Trophoblast cell (in vitro differentiated cells and primary cell): ENCODE measurements around the gene NDE1.

Source experiments
- DNase-seq, 2 donors: peaks; one replicate each; pipeline ENCODE4 v3.0.0-alpha.2; 2016
- H2AFZ ChIP-seq: 2 replicates; pipeline ENCODE4 v1.6.1; 2013; ENCODE audit warnings: low read length, moderate library complexity, mild to moderate bottlenecking; ENCODE audit not compliant: insufficient read depth, poor library complexity
- H2AK5ac ChIP-seq: 2 replicates; pipeline ENCODE4 v1.6.1; 2013; ENCODE audit warnings: mild to moderate bottlenecking, low read length
- H2BK120ac ChIP-seq: 2 replicates; pipeline ENCODE4 v1.6.1; 2013; ENCODE audit warnings: low read length, mild to moderate bottlenecking, moderate library complexity; ENCODE audit not compliant: insufficient read depth, poor library complexity
- H2BK12ac ChIP-seq: 2 replicates; pipeline ENCODE4 v1.6.1; 2013; ENCODE audit warnings: mild to moderate bottlenecking, low read length, moderate library complexity
- H2BK5ac ChIP-seq: 2 replicates; pipeline ENCODE4 v1.6.1; 2013; ENCODE audit warnings: low read length, low read depth, moderate library complexity, mild to moderate bottlenecking; ENCODE audit not compliant: poor library complexity
- H3K14ac ChIP-seq: 2 replicates; pipeline ENCODE4 v1.6.1; 2013; ENCODE audit warnings: mild to moderate bottlenecking, low read length
- H3K18ac ChIP-seq: 2 replicates; pipeline ENCODE4 v1.6.1; 2013; ENCODE audit warnings: mild to moderate bottlenecking, low read length
- H3K23ac ChIP-seq: 2 replicates; pipeline ENCODE4 v1.6.1; 2013; ENCODE audit warnings: low read length
- H3K27ac ChIP-seq: 2 replicates; pipeline ENCODE4 v1.5.1; 2013; ENCODE audit warnings: low read depth, mild to moderate bottlenecking, inconsistent platforms, low read length, moderate library complexity
- H3K27me3 ChIP-seq: 2 replicates; pipeline ENCODE4 v1.6.1; 2013; ENCODE audit warnings: inconsistent platforms, mild to moderate bottlenecking, low read length, moderate library complexity; ENCODE audit not compliant: insufficient read depth
- H3K36me3 ChIP-seq, 2 experiments: 1 replicate in 1 of 2; 2 replicates in 1 of 2; pipeline ENCODE4 v1.6.1; 2013; ENCODE audit warnings: low read length in 2 of 2, mild to moderate bottlenecking in 2 of 2, moderate library complexity in 1 of 2; ENCODE audit not compliant: insufficient read depth in 2 of 2, control insufficient read depth in 1 of 2
- H3K4ac ChIP-seq: 2 replicates; pipeline ENCODE4 v1.6.1; 2013; ENCODE audit warnings: low read depth, mild to moderate bottlenecking, low read length, moderate library complexity
- H3K4me1 ChIP-seq, 2 experiments: 1 replicate in 1 of 2; 2 replicates in 1 of 2; pipeline ENCODE4 v1.6.1; 2013; ENCODE audit warnings: low read length in 2 of 2, mild to moderate bottlenecking in 2 of 2, moderate library complexity in 1 of 2; ENCODE audit not compliant: insufficient read depth in 2 of 2, control insufficient read depth in 1 of 2
- H3K4me2 ChIP-seq: 2 replicates; pipeline ENCODE4 v1.6.1; 2013; ENCODE audit warnings: inconsistent platforms, mild to moderate bottlenecking, low read length, moderate library complexity
- H3K4me3 ChIP-seq: 2 replicates; pipeline ENCODE4 v1.5.1; 2013; ENCODE audit warnings: mild to moderate bottlenecking, low read depth, low read length, inconsistent platforms
- H3K79me1 ChIP-seq: one replicate; pipeline ENCODE4 v1.6.1; 2013; ENCODE audit warnings: low read length
- H3K79me2 ChIP-seq: 2 replicates; pipeline ENCODE4 v1.6.1; 2013; ENCODE audit warnings: low read length, mild to moderate bottlenecking; ENCODE audit not compliant: control insufficient read depth, insufficient read depth, poor library complexity
- H3K9ac ChIP-seq: 2 replicates; pipeline ENCODE4 v1.6.1; 2013; ENCODE audit warnings: mild to moderate bottlenecking, low read length
- H3K9me3 ChIP-seq: 2 replicates; pipeline ENCODE4 v1.6.1; 2013; ENCODE audit warnings: low read depth, mild to moderate bottlenecking, control low read depth, inconsistent platforms, low read length; ENCODE audit not compliant: insufficient read depth
- H4K12ac ChIP-seq: 2 replicates; pipeline ENCODE4 v1.6.1; 2013; ENCODE audit warnings: low read depth, mild to moderate bottlenecking, low read length, moderate library complexity
- H4K8ac ChIP-seq: 2 replicates; pipeline ENCODE4 v1.6.1; 2013; ENCODE audit warnings: low read depth, mild to moderate bottlenecking, low read length, moderate library complexity
- H4K91ac ChIP-seq: one replicate; pipeline ENCODE4 v1.6.1; 2013; ENCODE audit warnings: low read depth, mild to moderate bottlenecking, low read length, moderate library complexity
- WGBS: extraction: QIAGEN DNeasy Blood & Tissue Kit; methylation state at CpG from one replicate; pipeline ENCODE4 v1.1.7; 2013; ENCODE audit warnings: missing lambda C conversion rate; ENCODE audit not compliant: insufficient read length, insufficient coverage; ENCODE audit errors: extremely low coverage; 5-methylcytosine and 5-hydroxymethylcytosine counted together

The NDE1 gene

DNA sequence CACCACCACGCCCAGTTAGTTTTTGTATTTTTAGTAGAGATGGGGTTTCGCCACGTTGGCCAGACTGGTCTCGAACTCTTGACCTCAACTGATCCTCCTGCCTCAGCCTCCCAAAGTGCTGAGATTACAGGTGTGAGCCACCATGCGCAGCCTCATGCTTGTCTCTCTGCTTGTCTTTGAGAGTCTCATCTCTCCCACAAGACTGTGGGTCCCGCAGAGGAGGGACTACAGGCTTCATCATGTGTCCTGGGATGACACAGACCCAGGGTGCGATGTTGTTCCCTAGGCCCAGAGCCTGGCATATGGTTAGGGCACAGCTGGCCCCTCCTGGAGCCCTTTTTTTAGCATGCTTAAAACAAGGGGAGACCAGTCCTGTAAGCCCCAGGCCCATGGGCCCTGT is 101.9 kb downstream of the NDE1 start:
- Histone ChIP-seq H2AFZ (no peak overlapping the region), H2BK12ac (no peak overlapping the region), H2BK120ac (no peak overlapping the region), H3K4me2 (no peak overlapping the region), H3K4me3 (no peak overlapping the region), H3K18ac (no peak overlapping the region), H3K79me2 (no peaks in the 10 kb centered on the region), H4K8ac (no peak overlapping the region), H3K79me1 (no peaks in the 10 kb centered on the region), H2AK5ac (no peak overlapping the region), H3K27ac (no peak overlapping the region), H3K9ac (no peak overlapping the region), H3K9me3 (no peaks in the 10 kb centered on the region), H4K91ac (no peak overlapping the region), H2BK5ac (no peak overlapping the region), H3K4ac (no peak overlapping the region), H3K14ac (no peak overlapping the region), H3K23ac (no peak overlapping the region), H3K36me3 (no peaks in the 10 kb centered on the region), H4K12ac (no peak overlapping the region), H3K27me3 (no peaks in the 10 kb centered on the region), H3K4me1 (no peaks in the 10 kb centered on the region)
- no peak for DNase-seq
- no CpG with 5 or more reads among the region's 7 CpGs for WGBS

DNA sequence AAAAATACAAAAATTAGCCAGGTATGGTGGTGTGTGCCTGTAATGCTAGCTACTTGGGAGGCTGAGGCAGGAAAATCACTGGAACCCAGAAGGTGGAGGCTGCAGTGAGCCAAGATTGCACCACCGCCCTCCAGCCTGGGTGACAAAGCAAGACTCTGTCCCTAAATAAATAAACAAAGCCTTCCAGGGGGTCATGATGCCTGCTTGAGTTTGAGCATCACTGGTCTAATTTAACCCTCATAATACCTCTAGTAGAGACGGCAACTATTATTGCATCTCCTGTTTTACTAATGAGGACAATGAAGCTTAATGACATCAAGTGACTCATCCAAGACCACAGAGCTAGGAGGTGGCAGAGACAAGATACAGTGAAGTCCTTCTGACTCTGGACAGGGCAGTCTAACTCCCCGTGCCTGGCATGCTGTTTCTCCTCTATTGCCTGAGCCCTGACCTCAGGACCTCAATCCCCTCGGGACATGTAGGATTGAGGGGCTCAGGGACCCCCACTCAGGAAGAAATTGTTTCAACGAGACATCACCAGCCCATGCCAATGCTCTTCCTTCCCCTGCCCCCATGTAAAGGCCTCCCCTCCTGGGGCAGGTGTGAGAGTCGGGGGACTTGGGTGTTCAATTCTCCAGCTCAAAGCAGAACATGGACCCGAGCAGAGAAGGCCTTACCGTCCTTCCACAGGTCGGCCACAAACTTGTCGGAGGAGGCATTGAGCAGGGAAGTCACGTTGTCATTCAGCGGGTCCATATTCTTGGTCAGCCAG is 102.9 kb downstream of the NDE1 start:
- no peak overlapping the region for H2BK120ac ChIP-seq
- no peak overlapping the region for H3K27ac ChIP-seq
- H3K9me3 ChIP-seq = no peaks in the 10 kb centered on the region
- no peak overlapping the region for H2AK5ac ChIP-seq
- H2AFZ ChIP-seq = no peak overlapping the region
- H3K36me3 ChIP-seq = no peaks in the 10 kb centered on the region
- H4K91ac ChIP-seq = no peak overlapping the region
- H3K79me1 ChIP-seq = no peaks in the 10 kb centered on the region
- H3K14ac ChIP-seq = no peak overlapping the region
- no peak overlapping the region for H3K4me3 ChIP-seq
- H3K4me1 ChIP-seq = no peaks in the 10 kb centered on the region
- no peaks in the 10 kb centered on the region for H3K79me2 ChIP-seq
- H4K12ac ChIP-seq = no peak overlapping the region
- DNase-seq = no peak
- H3K9ac ChIP-seq = no peak overlapping the region
- no peak overlapping the region for H3K4me2 ChIP-seq
- no peak overlapping the region for H2BK5ac ChIP-seq
- no peaks in the 10 kb centered on the region for H3K27me3 ChIP-seq
- no peak overlapping the region for H3K4ac ChIP-seq
- H3K18ac ChIP-seq = no peak overlapping the region
- no peak overlapping the region for H3K23ac ChIP-seq
- no CpG with 5 or more reads among the region's 12 CpGs for WGBS
- H2BK12ac ChIP-seq = no peak overlapping the region
- H4K8ac ChIP-seq = no peak overlapping the region

DNA sequence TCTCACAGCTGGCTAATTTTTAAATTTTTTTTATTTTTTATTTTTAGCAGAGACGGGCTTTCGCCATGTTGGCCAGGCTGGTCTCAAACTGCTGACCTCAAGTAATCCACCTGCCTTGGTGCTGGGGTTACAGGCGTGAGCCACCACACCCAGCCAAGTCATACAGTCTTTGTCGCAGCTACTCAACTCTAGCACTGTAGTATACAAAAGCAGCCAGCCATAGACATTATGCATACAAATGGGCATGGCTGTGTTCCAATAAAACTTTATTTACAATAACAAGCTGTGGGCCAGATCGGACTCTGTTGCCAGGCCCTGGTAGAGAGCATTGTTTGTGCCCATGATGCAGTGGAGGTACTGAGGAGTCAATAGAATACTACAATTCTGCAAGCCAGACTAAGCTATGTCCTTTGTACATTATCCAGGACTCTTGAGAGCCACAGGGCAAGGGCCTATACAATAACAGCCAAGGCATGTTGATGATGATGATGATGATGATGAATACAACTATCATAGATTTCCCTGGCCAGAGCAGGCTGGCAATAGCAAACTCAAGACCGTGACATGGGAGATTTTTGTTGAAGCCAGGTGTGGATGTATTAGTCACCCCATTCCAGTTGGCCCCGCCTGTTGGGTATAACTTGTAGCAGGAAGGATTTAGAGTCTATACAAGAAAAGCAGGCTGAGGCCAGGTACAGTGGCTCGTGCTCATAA is 104.9 kb downstream of the NDE1 start:
- no peak overlapping the region for H2AFZ ChIP-seq

DNA sequence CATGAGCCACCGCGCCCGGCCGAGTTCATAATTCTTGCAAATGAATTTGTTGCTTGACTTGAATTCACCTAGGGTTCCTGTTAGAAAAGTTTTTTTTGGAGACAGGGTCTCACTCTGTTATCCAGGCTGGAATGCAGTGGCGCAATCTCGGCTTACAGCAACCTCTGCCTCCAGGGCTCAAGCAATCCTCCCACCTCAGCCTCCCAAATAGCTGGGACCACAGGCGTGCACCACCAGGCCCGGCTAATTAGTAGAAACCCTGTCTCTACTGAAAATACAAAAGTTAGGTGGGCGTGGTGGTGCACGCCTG is 107.0 kb downstream of the NDE1 start:
- Histone ChIP-seq H2AK5ac (no peak overlapping the region), H3K9ac (no peak overlapping the region), H3K4ac (no peak overlapping the region), H3K4me3 (no peak overlapping the region), H2BK120ac (no peak overlapping the region), H2AFZ (no peak overlapping the region), H3K23ac (no peak overlapping the region), H3K4me1 (no peaks in the 10 kb centered on the region), H3K14ac (no peak overlapping the region), H3K79me2 (no peaks in the 10 kb centered on the region), H2BK12ac (no peak overlapping the region), H2BK5ac (no peak overlapping the region), H3K4me2 (no peak overlapping the region), H3K36me3 (no peaks in the 10 kb centered on the region), H3K9me3 (no peaks in the 10 kb centered on the region), H4K91ac (no peak overlapping the region), H3K27me3 (no peaks in the 10 kb centered on the region), H4K12ac (no peak overlapping the region), H4K8ac (no peak overlapping the region), H3K27ac (no peak overlapping the region), H3K18ac (no peak overlapping the region), H3K79me1 (no peaks in the 10 kb centered on the region)
- WGBS = no CpG with 5 or more reads among the region's 10 CpGs
- peak; percentile 11 to 33 for DNase-seq

More for the DNA sequence above, 104.9 kb downstream of the NDE1 start:
- no peak overlapping the region for H3K9ac ChIP-seq
- no peak overlapping the region for H2AK5ac ChIP-seq
- no peak overlapping the region for H3K14ac ChIP-seq
- H3K27me3 ChIP-seq = no peaks in the 10 kb centered on the region
- no peak overlapping the region for H3K4me2 ChIP-seq
- H4K12ac ChIP-seq = no peak overlapping the region
- H3K4ac ChIP-seq = no peak overlapping the region
- DNase-seq = no peak
- no peak overlapping the region for H3K18ac ChIP-seq
- no peak overlapping the region for H4K8ac ChIP-seq
- no peaks in the 10 kb centered on the region for H3K4me1 ChIP-seq
- no peak overlapping the region for H3K27ac ChIP-seq
- H3K79me1 ChIP-seq = no peaks in the 10 kb centered on the region
- H4K91ac ChIP-seq = no peak overlapping the region
- no peaks in the 10 kb centered on the region for H3K36me3 ChIP-seq
- no peak overlapping the region for H2BK5ac ChIP-seq
- no peak overlapping the region for H2BK12ac ChIP-seq
- H3K23ac ChIP-seq = no peak overlapping the region
- WGBS = no CpG with 5 or more reads among the region's 8 CpGs
- H2BK120ac ChIP-seq = no peak overlapping the region
- no peaks in the 10 kb centered on the region for H3K79me2 ChIP-seq
- no peak overlapping the region for H3K4me3 ChIP-seq
- no peaks in the 10 kb centered on the region for H3K9me3 ChIP-seq
